HG03103 (cell line): Measurements from ENCODE around the gene CEP55.

Source experiments
- ATAC-seq: cut with Tn5 transposase; IDR thresholded peaks from one replicate; pipeline ENCODE4 v1.9.1; 2021; ENCODE audit warnings: low read depth; ENCODE audit not compliant: unreplicated experiment

CEP55 gene

GRCh38 chr10:93468461-93469213 is 27.8 kb upstream of the CEP55 start:
- no peak for ATAC-seq

GRCh38 chr10:93469454-93469853 is 27.0 kb upstream of the CEP55 start:
- no peak for ATAC-seq

DNA sequence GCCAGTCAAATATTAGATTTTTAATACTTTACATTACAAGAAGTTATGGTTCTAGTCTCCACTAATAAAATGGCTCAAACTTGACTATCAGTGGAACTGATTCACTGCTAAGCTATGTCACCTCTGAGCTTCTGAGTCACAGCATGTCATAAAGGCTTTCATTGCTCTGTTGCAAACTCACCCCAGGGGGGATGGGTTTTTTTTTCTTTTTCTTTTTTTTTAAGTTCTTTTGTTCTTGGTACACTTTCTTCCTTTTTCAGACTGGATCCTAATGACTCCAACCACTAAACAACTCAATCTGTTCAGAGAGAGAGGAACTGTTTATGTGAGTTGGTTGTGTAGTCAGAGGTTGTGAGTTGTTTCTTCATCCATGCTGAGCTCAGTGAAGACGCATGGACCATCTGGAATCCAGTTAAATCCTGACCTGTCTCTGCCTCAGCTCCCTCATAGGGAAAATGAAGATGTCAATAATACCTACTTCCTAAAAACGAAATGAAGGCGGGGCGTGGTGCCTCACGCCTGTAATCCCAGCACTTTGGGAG is 25.2 kb upstream of the CEP55 start:
- no peak for ATAC-seq

DNA sequence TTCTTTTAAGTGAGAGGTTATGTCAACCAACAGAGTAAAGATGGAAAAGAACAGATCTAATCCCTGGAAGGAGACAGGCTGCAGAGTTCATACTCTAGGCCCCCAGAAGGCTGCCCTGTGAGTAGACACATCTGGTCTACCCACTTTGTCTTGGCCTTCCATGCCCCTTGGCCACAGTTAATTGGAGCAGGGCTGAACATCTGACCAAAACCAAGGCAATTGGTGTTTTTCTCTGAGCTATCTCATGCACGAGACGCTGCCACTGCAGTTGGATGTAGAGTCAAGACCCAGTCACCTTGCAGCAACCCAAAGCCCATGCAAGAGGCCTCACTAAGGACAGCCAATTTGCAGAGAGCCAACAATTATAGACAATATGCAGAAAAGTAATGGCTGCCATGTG is 23.3 kb upstream of the CEP55 start:
- no peak for ATAC-seq

- ATAC-seq = no peak
These were observed 22.5 kb upstream of the CEP55 start for GRCh38 chr10:93473804-93474472.

- ATAC-seq = no peak
These were observed 21.2 kb upstream of the CEP55 start for GRCh38 chr10:93475227-93475626.

DNA sequence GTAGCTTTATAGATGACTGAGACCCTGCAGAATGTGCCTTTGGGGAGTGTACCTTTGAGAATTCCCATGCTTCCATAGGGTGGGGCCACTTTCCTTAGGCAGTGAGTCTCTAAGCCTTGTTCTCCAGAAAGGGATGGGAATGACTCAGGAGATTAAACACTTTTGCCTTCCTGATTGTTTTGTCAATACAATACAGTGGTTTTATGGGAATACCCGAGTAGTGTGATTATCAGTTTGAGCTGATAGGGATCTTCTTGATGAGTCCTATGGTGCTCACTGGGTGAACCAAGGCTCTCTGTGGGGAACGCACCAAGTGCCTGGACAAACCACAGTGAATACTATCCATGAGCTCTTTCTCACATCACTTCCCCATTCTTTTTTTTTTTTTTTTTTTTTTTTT is 20.5 kb upstream of the CEP55 start:
- ATAC-seq = no peak

DNA sequence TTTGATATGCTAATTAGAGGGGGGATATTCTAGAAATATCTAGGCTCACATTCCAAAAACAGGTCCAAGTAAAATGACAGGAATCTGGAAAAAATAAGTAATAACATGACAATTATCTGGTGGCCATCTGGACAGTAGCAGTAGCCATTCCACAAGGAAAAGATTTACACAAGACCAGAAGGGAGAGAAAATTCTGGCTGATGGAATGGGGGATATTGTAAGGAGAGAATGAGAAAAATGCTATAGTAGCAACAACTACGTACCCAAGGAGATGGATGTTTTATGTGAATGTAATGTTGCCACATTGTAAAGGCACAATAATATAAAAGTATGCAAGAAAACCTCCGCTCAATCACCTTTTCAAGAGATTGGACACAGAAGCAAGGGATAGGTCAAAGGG is 19.7 kb upstream of the CEP55 start:
- ATAC-seq = no peak

DNA sequence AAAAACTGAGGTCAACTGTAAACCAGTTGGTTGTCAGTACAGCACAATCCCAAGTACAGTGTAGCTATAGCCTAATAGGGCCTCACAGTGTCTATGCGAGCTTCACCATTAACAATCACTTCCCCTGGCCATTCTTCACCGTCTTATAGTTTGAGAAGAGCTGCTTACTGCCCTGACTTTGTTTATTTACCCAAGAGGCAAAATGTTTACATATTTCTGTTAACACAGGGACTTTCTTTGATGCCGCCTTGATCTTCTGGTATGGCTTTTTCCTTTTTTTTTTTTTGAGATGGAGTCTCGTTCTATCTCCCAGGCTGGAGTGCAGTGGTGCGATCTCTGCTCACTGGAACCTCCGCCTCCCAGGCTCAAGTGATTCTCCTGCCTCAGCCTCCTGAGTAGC is 17.5 kb upstream of the CEP55 start:
- no peak for ATAC-seq

- ATAC-seq = no peak
These were observed 14.7 kb upstream of the CEP55 start for GRCh38 chr10:93481637-93482144.

DNA sequence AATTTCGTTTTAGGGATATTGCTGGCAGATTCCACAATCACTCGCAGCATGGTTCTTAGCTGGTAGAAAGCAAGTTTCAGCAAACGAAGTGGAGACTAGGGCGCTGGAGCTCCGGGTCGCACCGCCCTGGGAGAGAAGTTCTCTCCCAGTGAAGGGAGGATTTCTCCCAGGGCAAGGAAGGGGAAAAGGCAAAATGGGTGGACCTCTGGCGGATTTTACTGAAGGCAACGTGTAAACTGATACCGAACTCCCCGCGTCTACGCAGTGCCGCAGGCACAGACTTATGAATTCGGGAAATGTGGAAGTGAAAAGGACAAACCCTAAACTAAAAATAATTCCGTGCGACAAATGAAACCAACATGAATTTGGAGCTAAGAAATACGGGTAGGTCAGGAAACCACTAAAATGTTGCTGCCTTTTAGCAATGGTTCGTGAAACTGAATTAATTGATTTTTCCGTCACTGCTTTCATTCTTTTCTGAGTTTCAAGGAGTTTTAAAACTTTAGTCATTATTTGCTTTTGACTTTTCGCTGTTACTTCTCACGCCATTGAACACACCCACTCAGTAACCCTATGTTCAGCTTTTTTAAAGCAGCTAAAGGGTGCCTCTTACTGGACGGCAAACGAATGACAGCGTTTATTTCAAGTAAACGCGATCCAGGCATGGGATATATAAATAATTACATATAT is 14.1 kb upstream of the CEP55 start, which contains the start of gene MYOF:
MYOF (minus strand) TSS at position 190 of the 690 bp plus-strand sequence; CDS start at position 50, 140 bp downstream.
- peak; percentile 88 for ATAC-seq

DNA sequence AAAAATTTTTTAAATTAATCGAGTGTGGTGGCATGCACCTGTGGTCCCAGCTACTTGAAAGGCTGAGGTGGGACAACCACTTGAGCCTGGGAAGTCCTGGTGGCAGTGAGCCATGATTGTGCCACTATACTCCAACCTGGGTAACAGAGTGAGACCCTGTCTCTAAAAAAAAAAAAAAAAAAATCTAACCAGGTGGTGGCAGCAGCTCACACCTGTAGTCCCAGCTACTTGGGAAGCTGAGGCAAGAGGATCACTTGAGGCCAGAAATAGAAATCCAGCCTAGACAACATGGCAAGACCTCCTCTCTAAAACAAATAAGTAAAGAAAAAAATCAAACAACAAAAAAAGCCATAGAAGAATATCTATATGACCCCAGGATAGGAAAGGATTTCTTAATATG is 10.7 kb upstream of the CEP55 start:
- ATAC-seq = no peak

- ATAC-seq = no peak
These were observed 7.4 kb upstream of the CEP55 start for GRCh38 chr10:93488956-93489528.

- ATAC-seq = no peak
These were observed 4.8 kb upstream of the CEP55 start for GRCh38 chr10:93491602-93492121.

GRCh38 chr10:93493162-93493561 is 3.2 kb upstream of the CEP55 start:
- ATAC-seq = no peak

- ATAC-seq = no peak
These were observed 1.9 kb upstream of the CEP55 start for GRCh38 chr10:93494494-93494893.

- peak; percentile 10 for ATAC-seq
These were observed 624 bp upstream of the CEP55 start for GRCh38 chr10:93495654-93496321.

DNA sequence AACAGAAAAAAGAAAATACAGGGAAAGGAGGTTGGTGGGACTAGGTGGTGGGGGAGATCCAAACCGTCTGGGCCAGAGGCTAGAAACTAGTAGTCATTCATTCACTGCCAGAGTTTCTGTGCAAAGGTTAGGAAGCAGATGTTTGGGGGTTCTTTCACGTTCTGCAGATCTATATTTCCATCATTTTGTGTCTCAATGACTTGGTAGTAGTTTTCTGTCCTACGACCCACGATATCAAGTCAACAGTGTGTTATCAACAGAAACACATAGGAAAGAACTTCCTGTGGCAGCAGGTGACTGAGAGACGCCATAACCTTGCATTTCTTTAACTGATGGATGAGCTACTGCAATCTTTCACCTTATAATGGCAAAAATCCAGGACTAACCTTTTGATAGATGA is 1.8 kb downstream of the CEP55 start:
- no peak for ATAC-seq

- ATAC-seq = no peak
These were observed 5.2 kb downstream of the CEP55 start for GRCh38 chr10:93501650-93502049.

GRCh38 chr10:93503075-93503474 is 6.7 kb downstream of the CEP55 start:
- no peak for ATAC-seq
